IMR-90 (cell line): ENCODE data around the gene LEF1. TPM values are rescaled to one million over a fixed set of nuclear protein-coding genes. Genes with fewer than 3 reads are reported as not detected.

ENCODE experiments used
- ATAC-seq: fragments of 200-7000 bp; cut with Tn5 transposase; 2 replicates; pipeline ENCODE4 v1.9.1; 2020; ENCODE audit warnings: low read depth, mild to moderate bottlenecking, moderate library complexity
- BruUV-seq: library from RNA; stranded (reverse); fragments of 400-500 nt; replicated peaks from 2 replicates; lab custom pipeline; 2021; lab: Mats Ljungman, UMichigan
- CTCF ChIA-PET: fragments of 300-600 bp; formaldehyde crosslinking; extraction: SDS; loops from one replicate; lab custom pipeline; 2021; ENCODE audit warnings: antibody characterized with exemption; lab: Yijun Ruan, JAX
- POLR2A ChIA-PET: fragments of 300-600 bp; sonication (Branson Sonifier 250); formaldehyde crosslinking; loops from one replicate; lab custom pipeline; 2022; ENCODE audit warnings: antibody characterized with exemption; ENCODE audit not compliant: unreplicated experiment; lab: Charles Lee
- DNase-seq: peaks from one replicate; pipeline ENCODE4 v3.0.0; 2013
- H2AFZ ChIP-seq: replicated peaks from 2 replicates; pipeline ENCODE3; 2013; ENCODE audit warnings: low read length, mild to moderate bottlenecking; ENCODE audit not compliant: poor library complexity
- H2AK5ac ChIP-seq: 2 replicates; pipeline ENCODE4 v1.6.1; 2013; ENCODE audit warnings: low read depth, low read length, inconsistent platforms
- H2AK9ac ChIP-seq: replicated peaks from 2 replicates; pipeline ENCODE3; 2013; ENCODE audit warnings: mild to moderate bottlenecking, low read depth, low read length, moderate library complexity; ENCODE audit not compliant: poor library complexity
- H2BK120ac ChIP-seq: 2 replicates; pipeline ENCODE4 v1.6.1; 2013; ENCODE audit warnings: low read depth, low read length, inconsistent platforms
- H2BK15ac ChIP-seq: 3 replicates; pipeline ENCODE4 v1.6.1; 2013; ENCODE audit warnings: low read depth, low read length, inconsistent platforms
- H2BK20ac ChIP-seq: 2 replicates; pipeline ENCODE4 v1.6.1; 2013; ENCODE audit warnings: low read depth, mild to moderate bottlenecking, inconsistent platforms, low read length, moderate library complexity
- H2BK5ac ChIP-seq: 2 replicates; pipeline ENCODE4 v1.6.1; 2013; ENCODE audit warnings: mild to moderate bottlenecking, low read depth, low read length, inconsistent platforms; ENCODE audit not compliant: poor library complexity, severe bottlenecking
- H3K14ac ChIP-seq: replicated peaks from 2 replicates; pipeline ENCODE4 v1.6.1; 2013; ENCODE audit warnings: low read depth, low read length, inconsistent platforms
- H3K18ac ChIP-seq: 2 replicates; pipeline ENCODE4 v1.6.1; 2013; ENCODE audit warnings: low read depth, low read length, control low read depth
- H3K23ac ChIP-seq: 2 replicates; pipeline ENCODE4 v1.6.1; 2013; ENCODE audit warnings: low read depth, low read length, inconsistent platforms
- H3K27ac ChIP-seq: 2 replicates; pipeline ENCODE4 v1.5.1; 2013; ENCODE audit warnings: mild to moderate bottlenecking, control low read depth, low read length; ENCODE audit not compliant: insufficient read depth
- H3K27me3 ChIP-seq: 2 replicates; pipeline ENCODE4 v1.6.1; 2013; ENCODE audit warnings: low read length; ENCODE audit not compliant: control insufficient read depth, insufficient read depth
- H3K36me3 ChIP-seq: 2 replicates; pipeline ENCODE4 v1.6.1; 2013; ENCODE audit warnings: low read length, mixed read lengths; ENCODE audit not compliant: control insufficient read depth, insufficient read depth
- H3K4ac ChIP-seq: 2 replicates; pipeline ENCODE4 v1.6.1; 2013; ENCODE audit warnings: low read depth, low read length, inconsistent platforms
- H3K4me1 ChIP-seq: 2 replicates; pipeline ENCODE4 v1.6.1; 2013; ENCODE audit warnings: low read length, mixed read lengths; ENCODE audit not compliant: control insufficient read depth, insufficient read depth
- H3K4me2 ChIP-seq: 2 replicates; pipeline ENCODE4 v1.6.1; 2013; ENCODE audit warnings: low read depth, mild to moderate bottlenecking, control low read depth, low read length, moderate library complexity
- H3K4me3 ChIP-seq: 2 replicates; pipeline ENCODE4 v1.5.1; 2013; ENCODE audit warnings: low read depth, mild to moderate bottlenecking, control low read depth, low read length, moderate library complexity; ENCODE audit not compliant: insufficient read depth
- H3K56ac ChIP-seq: 2 replicates; pipeline ENCODE4 v1.6.1; 2013; ENCODE audit warnings: low read length, inconsistent platforms; ENCODE audit not compliant: insufficient read depth; ENCODE audit errors: extremely low read depth
- H3K79me1 ChIP-seq, 2 experiments: 2 replicates each; pipeline ENCODE4 v1.6.1; 2013; ENCODE audit warnings: low read length in 2 of 2, inconsistent platforms in 1 of 2, low read depth in 1 of 2
- H3K9ac ChIP-seq: 2 replicates; pipeline ENCODE4 v1.6.1; 2013; ENCODE audit warnings: low read depth, low read length, control low read depth
- H3K9me1 ChIP-seq: 2 replicates; pipeline ENCODE4 v1.6.1; 2013; ENCODE audit warnings: low read length, inconsistent platforms; ENCODE audit not compliant: insufficient read depth
- H3K9me3 ChIP-seq: 2 replicates; pipeline ENCODE4 v1.6.1; 2013; ENCODE audit warnings: low read length; ENCODE audit not compliant: control insufficient read depth, insufficient read depth
- H4K20me1 ChIP-seq: 2 replicates; pipeline ENCODE4 v1.6.1; 2013; ENCODE audit warnings: low read length, inconsistent platforms; ENCODE audit not compliant: insufficient read depth
- H4K5ac ChIP-seq: 2 replicates; pipeline ENCODE4 v1.6.1; 2013; ENCODE audit warnings: mild to moderate bottlenecking, low read depth, low read length, control low read depth
- H4K8ac ChIP-seq, 2 experiments: 2 replicates each; pipeline ENCODE4 v1.6.1; 2013; ENCODE audit warnings: low read depth in 2 of 2, low read length in 2 of 2, control low read depth in 1 of 2, inconsistent platforms in 1 of 2
- H4K91ac ChIP-seq: 2 replicates; pipeline ENCODE4 v1.6.1; 2013; ENCODE audit warnings: low read depth, low read length, inconsistent platforms; ENCODE audit not compliant: insufficient read depth
- NFE2L2 ChIP-seq: fragments of 150-350 bp; IDR thresholded peaks from 2 replicates; pipeline ENCODE4 v1.6.1; 2016; ENCODE audit warnings: low read depth, mild to moderate bottlenecking, low read length
- POLR2A ChIP-seq: IDR thresholded peaks from 2 replicates; pipeline ENCODE4 v1.6.1; 2012; ENCODE audit warnings: mild to moderate bottlenecking, low read depth, low read length
- RAD21 ChIP-seq: IDR thresholded peaks from 2 replicates; pipeline ENCODE4 v1.6.1; 2012; ENCODE audit warnings: low read length, improper control_type of control experiment
- WGBS, 2 experiments: methylation state at CpG; one replicate each; pipeline versions ENCODE4 v1.1.5 to v1.1.7; 2013; ENCODE audit warnings: missing lambda C conversion rate in 2 of 2; ENCODE audit not compliant: insufficient read length in 1 of 2; ENCODE audit errors: extremely low coverage in 2 of 2; 5-methylcytosine and 5-hydroxymethylcytosine counted together
- dilution Hi-C: fragments of 300-500 bp; cut with HindIII; formaldehyde crosslinking; loops from one replicate; pipeline ENCODE4 v1.14.3; 2018; ENCODE audit warnings: low sequenced_read_pairs; ENCODE audit not compliant: unreplicated experiment
- in situ Hi-C: fragments of 300-500 bp; cut with MboI; formaldehyde crosslinking; loops from 3 replicates; pipeline ENCODE4 v1.14.3; 2019; ENCODE audit warnings: low sequenced_read_pairs, inconsistent platforms, mixed read lengths
- intact Hi-C: fragments of 100-400 bp; cut with micrococcal nuclease; formaldehyde crosslinking; loops from 2 replicates; pipeline ENCODE4 v1.10.0; 2022
- polyA plus RNA-seq, 3 experiments: library from polyadenylated mRNA; depleted of rRNA; stranded (reverse); fragments of >200 nt; gene quantifications; 2 replicates each; pipeline ENCODE4 v1.2.3, GENCODE V29; 2012; ENCODE audit warnings: low replicate concordance in 1 of 3
- total RNA-seq: library from RNA; depleted of rRNA; stranded (reverse); fragments of >200 nt; gene quantifications from 2 replicates; pipeline ENCODE4 v1.2.3, GENCODE V29; 2012
- TF ChIP-seq, protein P1 (sequence below): fragments of 150-350 bp; IDR thresholded peaks from 2 replicates; pipeline ENCODE4 v1.6.1; 2016; ENCODE audit warnings: low read depth, mild to moderate bottlenecking, low read length, moderate library complexity, borderline replicate concordance

LEF1 gene
- total and polyA plus RNA-seq, 2 of the 4 experiments (the other 2 are of a cell fraction), result 1.7 to 1.8 TPM

DNA sequence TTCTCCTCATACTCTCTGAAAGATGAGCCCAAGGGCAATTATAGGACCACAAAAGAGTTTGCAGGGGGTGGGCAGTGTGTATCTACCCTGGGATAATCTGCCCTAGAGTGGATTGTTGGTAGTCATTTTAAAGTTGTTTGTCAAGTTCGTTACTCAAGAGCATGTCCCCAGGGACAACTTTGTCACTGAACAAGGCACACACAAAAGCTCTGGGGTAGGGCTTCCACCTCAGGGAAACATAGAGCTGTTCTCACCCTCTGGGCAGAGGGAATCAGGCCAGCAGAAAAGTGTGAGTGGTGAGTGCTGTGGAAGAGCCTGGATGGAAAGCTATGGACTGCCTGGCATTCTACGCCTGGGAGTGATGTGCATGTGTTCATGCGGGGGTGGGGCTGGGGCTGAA, 23.3 kb upstream of the LEF1 start:
- Histone ChIP-seq H3K4me3 (no peak overlapping the region), H4K8ac (no peak overlapping the region), H2BK20ac (no peak overlapping the region), H3K18ac (no peak overlapping the region), H3K79me1 (no peaks in the 10 kb centered on the region), H3K14ac (no peak overlapping the region), H3K9me3 (no peaks in the 10 kb centered on the region), H2BK5ac (no peak overlapping the region), H4K5ac (no peak overlapping the region), H3K4me1 (peaks cover 2% of the 10 kb centered on the region; the same call in 1 of the 2 replicates), H3K36me3 (no peaks in the 10 kb centered on the region), H3K27me3 (peaks cover 1% of the 10 kb centered on the region), H3K56ac (no peak overlapping the region), H3K23ac (no peak overlapping the region), H2AK9ac (no peak overlapping the region), H3K9ac (no peak overlapping the region), H3K4me2 (no peak overlapping the region), H2BK15ac (no peak overlapping the region), H3K4ac (no peak overlapping the region), H2AK5ac (no peak overlapping the region), H4K20me1 (no peaks in the 10 kb centered on the region), H4K91ac (no peak overlapping the region), H3K9me1 (no peaks in the 10 kb centered on the region; the same call in 1 of the 2 replicates), H3K27ac (no peak overlapping the region), H2AFZ (no peak overlapping the region), H2BK120ac (no peak overlapping the region)
- intact Hi-C loops (no loop called here), dilution Hi-C loops (no loop called here), in situ Hi-C loops (no loop called here)
- no peak for DNase-seq
- no peak for ATAC-seq
- ChIA-PET POLR2A (no interaction called here), CTCF (no interaction called here)
- 80% methylated on average over 3 of the region's 3 CpGs; no CpG with 5 or more reads in 1 of the 2 experiments for WGBS, 2 experiments
- BruUV-seq, result no TSS peak
- TF ChIP-seq RAD21, result no peak
- no peak for TF ChIP-seq POLR2A
- TF ChIP-seq, protein P1, sequence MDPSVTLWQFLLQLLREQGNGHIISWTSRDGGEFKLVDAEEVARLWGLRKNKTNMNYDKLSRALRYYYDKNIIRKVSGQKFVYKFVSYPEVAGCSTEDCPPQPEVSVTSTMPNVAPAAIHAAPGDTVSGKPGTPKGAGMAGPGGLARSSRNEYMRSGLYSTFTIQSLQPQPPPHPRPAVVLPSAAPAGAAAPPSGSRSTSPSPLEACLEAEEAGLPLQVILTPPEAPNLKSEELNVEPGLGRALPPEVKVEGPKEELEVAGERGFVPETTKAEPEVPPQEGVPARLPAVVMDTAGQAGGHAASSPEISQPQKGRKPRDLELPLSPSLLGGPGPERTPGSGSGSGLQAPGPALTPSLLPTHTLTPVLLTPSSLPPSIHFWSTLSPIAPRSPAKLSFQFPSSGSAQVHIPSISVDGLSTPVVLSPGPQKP, result no peak
- TF ChIP-seq NFE2L2, result no peak
